CD4-positive, alpha-beta T cell (primary cell): ENCODE results near the gene CEBPE. TPM values are rescaled to one million over a fixed set of nuclear protein-coding genes. Genes with fewer than 3 reads are reported as not detected.

Experiments
- ATAC-seq: fragments of 200-7000 bp; cut with Tn5 transposase; one replicate; pipeline ENCODE4 v1.10.0; 2022; ENCODE audit warnings: mild to moderate bottlenecking; ENCODE audit not compliant: poor library complexity
- CTCF ChIA-PET: fragments of 350-600 bp; sonication (Branson Sonifier 250); formaldehyde crosslinking; loops from one replicate; lab custom pipeline; 2021; ENCODE audit warnings: antibody characterized with exemption, inconsistent platforms; lab: Charles Lee
- POLR2A ChIA-PET: fragments of 350-600 bp; sonication (Branson Sonifier 250); formaldehyde crosslinking; loops from one replicate; lab custom pipeline; 2021; ENCODE audit warnings: antibody characterized with exemption, inconsistent platforms; lab: Charles Lee
- DNase-seq, 14 experiments: peaks; one replicate each; pipeline ENCODE4 v3.0.0-alpha.2; 2013 to 2020; ENCODE audit warnings: mixed read lengths in 2 of 14
- H3K27ac ChIP-seq, 2 donors: one replicate each; pipeline versions ENCODE4 v1.5.1 to v1.7.0; 2013; ENCODE audit warnings: low read length in 2 of 2, low read depth in 1 of 2, mild to moderate bottlenecking in 1 of 2
- H3K27me3 ChIP-seq, 2 experiments: 1 replicate in 1 of 2; 2 replicates in 1 of 2; pipeline versions ENCODE4 v1.6.1 to v1.7.0; 2013; ENCODE audit warnings: low read length in 2 of 2, control low read depth in 1 of 2, mild to moderate bottlenecking in 1 of 2, moderate library complexity in 1 of 2; ENCODE audit not compliant: insufficient read depth in 2 of 2, control insufficient read depth in 1 of 2
- H3K36me3 ChIP-seq: one replicate; pipeline ENCODE4 v1.6.1; 2013; ENCODE audit warnings: low read length, control low read depth; ENCODE audit not compliant: insufficient read depth
- H3K4me1 ChIP-seq: one replicate; pipeline ENCODE4 v1.6.1; 2013; ENCODE audit warnings: low read length, control low read depth; ENCODE audit not compliant: insufficient read depth
- H3K4me3 ChIP-seq: one replicate; pipeline ENCODE4 v1.5.1; 2013; ENCODE audit warnings: mild to moderate bottlenecking, low read length, moderate library complexity
- H3K9me3 ChIP-seq, 2 experiments: 1 replicate in 1 of 2; 2 replicates in 1 of 2; pipeline versions ENCODE4 v1.6.1 to v1.7.0; 2013; ENCODE audit warnings: low read length in 2 of 2, mild to moderate bottlenecking in 2 of 2, control low read depth in 1 of 2, moderate library complexity in 1 of 2; ENCODE audit not compliant: control insufficient read depth in 1 of 2, insufficient read depth in 1 of 2
- H3K27ac Mint-ChIP-seq: one replicate; pipeline ENCODE4 v1.8.0; 2020; ENCODE audit warnings: mixed read lengths
- H3K27me3 Mint-ChIP-seq: one replicate; pipeline ENCODE4 v1.8.0; 2021; ENCODE audit warnings: mixed read lengths
- H3K36me3 Mint-ChIP-seq: one replicate; pipeline ENCODE4 v1.8.0; 2021; ENCODE audit warnings: low read depth, mixed read lengths
- H3K4me1 Mint-ChIP-seq: one replicate; pipeline ENCODE4 v1.8.0; 2021; ENCODE audit warnings: low read depth, mixed read lengths
- H3K4me3 Mint-ChIP-seq: one replicate; pipeline ENCODE4 v1.8.0; 2020; ENCODE audit warnings: mild to moderate bottlenecking, mixed read lengths
- H3K9me3 Mint-ChIP-seq: one replicate; pipeline ENCODE4 v1.8.0; 2020; ENCODE audit warnings: mixed read lengths
- CTCF ChIP-seq: fragments of 200-600 bp; IDR thresholded peaks from one replicate; pipeline ENCODE4 v1.8.0; 2022; ENCODE audit warnings: antibody characterized with exemption, mild to moderate bottlenecking
- intact Hi-C, 2 experiments: fragments of 100-400 bp; cut with DNase I in 1 of 2; cut with micrococcal nuclease in 1 of 2; formaldehyde crosslinking; loops; one replicate each; pipeline versions ENCODE4 v1.15.1 to v1.9.0; 2023 to 2025; cut with DNase I, micrococcal nuclease
- total RNA-seq, 174 experiments: library from RNA in 2 of 174; stranded (reverse) in 2 of 174; gene quantifications; one replicate each; pipeline ENCODE4 v1.2.3 and lab custom pipeline; 2021 to 2026

The CEBPE gene
- total RNA-seq, 2 experiments from 2014 or later, result not detected

DNA sequence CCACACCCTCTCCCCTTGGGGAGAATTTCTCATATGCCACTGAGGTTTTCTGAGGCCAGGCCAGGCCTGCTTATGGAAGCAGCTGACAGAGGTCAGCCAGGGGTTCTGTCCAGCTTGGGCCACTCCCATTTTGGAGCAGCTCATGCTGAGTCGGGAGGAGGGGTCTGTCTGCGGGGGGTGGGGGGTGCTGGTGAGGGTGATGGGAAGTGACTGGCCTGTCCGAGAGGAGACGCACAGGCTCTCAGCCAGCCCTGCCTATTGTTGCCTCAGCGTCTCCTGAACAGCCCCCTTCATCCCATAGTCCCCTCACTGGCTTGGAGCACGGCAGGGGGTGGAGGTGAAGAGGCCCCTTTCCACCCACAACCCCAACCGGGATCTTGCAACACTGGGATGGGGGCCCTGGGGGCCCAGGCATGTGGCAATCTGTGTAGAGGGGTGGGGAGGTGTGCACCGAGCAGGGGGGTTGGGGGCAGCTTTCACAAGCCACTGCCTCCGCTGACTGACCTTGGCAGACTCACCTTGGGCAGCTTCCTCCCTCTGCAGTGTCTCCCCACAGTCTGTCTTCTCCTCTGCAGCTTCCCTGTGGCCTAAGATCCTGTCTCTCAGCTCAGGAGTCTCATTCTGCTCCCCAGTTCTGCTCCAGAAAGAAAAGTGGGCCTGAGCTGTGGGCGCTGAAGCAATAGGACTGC is 5.5 kb downstream of the CEBPE start:
- no peaks in the 10 kb centered on the region for H3K36me3 ChIP-seq
- CTCF ChIA-PET, result interaction anchor here (1.1 kb wide), 2 partner anchors 19 to 37 kb away, joined by 3 read pairs; partner anchors contain the start of gene ACIN1
- no peaks in the 10 kb centered on the region for H3K9me3 ChIP-seq
- H3K27ac ChIP-seq, result no peak overlapping the region
- no peak for ATAC-seq
- no peak overlapping the region for H3K4me3 ChIP-seq
- intact Hi-C loops, result loop anchor here in 1 of 2 experiments (5.0 kb wide), 1 partner anchor 41 kb away; no protein-coding TSS in a partner anchor
- Mint-ChIP-seq H3K36me3 (no peaks in the 10 kb centered on the region), H3K9me3 (no peaks in the 10 kb centered on the region), H3K4me3 (no peak overlapping the region), H3K27me3 (no peaks in the 10 kb centered on the region), H3K27ac (no peak overlapping the region), H3K4me1 (peaks cover 26% of the 10 kb centered on the region)
- DNase-seq, result no peak
- POLR2A ChIA-PET, result interaction anchor here (1.5 kb wide), 1 partner anchor 18 kb away, joined by 4 read pairs; the partner anchor contains the start of genes ACIN1 and C14orf119
- H3K4me1 ChIP-seq, result peaks cover 23% of the 10 kb centered on the region
- no peak for TF ChIP-seq CTCF
- peaks cover 16 to 19% of the 10 kb centered on the region in 2 experiments for H3K27me3 ChIP-seq

- POLR2A ChIA-PET, result interaction anchor here (1.5 kb wide), 1 partner anchor 17 kb away, joined by 4 read pairs; the partner anchor contains the start of genes ACIN1 and C14orf119
- peaks cover 13% of the 10 kb centered on the region for H3K4me1 ChIP-seq
Observed at GRCh38 chr14:23112359-23113178, 6.5 kb downstream of the CEBPE start.

More at GRCh38 chr14:23112359-23113178, 6.5 kb downstream of the CEBPE start:
- no peaks in the 10 kb centered on the region for H3K27me3 Mint-ChIP-seq
- no peak for TF ChIP-seq CTCF
- H3K27me3 ChIP-seq, result peaks cover 16 to 19% of the 10 kb centered on the region in 2 experiments
- no peaks in the 10 kb centered on the region for H3K9me3 ChIP-seq
- peaks cover 16% of the 10 kb centered on the region for H3K4me1 Mint-ChIP-seq
- H3K9me3 Mint-ChIP-seq, result no peaks in the 10 kb centered on the region
- DNase-seq (no peak), ATAC-seq (no peak)
- no peak overlapping the region for H3K4me3 Mint-ChIP-seq
- intact Hi-C loops, result loop anchor here in 1 of 2 experiments (5.0 kb wide), 1 partner anchor 40 kb away; no protein-coding TSS in a partner anchor
- H3K27ac ChIP-seq, result no peak overlapping the region
- H3K36me3 ChIP-seq, result no peaks in the 10 kb centered on the region
- no peaks in the 10 kb centered on the region for H3K36me3 Mint-ChIP-seq
- H3K4me3 ChIP-seq, result no peak overlapping the region
- no peak overlapping the region for H3K27ac Mint-ChIP-seq
- CTCF ChIA-PET, result interaction anchor here (1.1 kb wide), 2 partner anchors 18 to 36 kb away, joined by 3 read pairs; partner anchors contain the start of gene ACIN1
